ENCODE results near the gene TCF25.
A peak's percentile ranks its signal among the peaks of the same experiment; 100 is the strongest.
"Not testable (repeated sequence)": the region's sequence is repeated elsewhere in the genome, so short reads cannot be mapped to it uniquely, and the experiment has no call there.

The TCF25 gene

GRCh38 chr16:89905511-89906139, 32.2 kb downstream of the TCF25 start:
- DNase-seq (ENCODE audit: low read depth): no peak

DNA sequence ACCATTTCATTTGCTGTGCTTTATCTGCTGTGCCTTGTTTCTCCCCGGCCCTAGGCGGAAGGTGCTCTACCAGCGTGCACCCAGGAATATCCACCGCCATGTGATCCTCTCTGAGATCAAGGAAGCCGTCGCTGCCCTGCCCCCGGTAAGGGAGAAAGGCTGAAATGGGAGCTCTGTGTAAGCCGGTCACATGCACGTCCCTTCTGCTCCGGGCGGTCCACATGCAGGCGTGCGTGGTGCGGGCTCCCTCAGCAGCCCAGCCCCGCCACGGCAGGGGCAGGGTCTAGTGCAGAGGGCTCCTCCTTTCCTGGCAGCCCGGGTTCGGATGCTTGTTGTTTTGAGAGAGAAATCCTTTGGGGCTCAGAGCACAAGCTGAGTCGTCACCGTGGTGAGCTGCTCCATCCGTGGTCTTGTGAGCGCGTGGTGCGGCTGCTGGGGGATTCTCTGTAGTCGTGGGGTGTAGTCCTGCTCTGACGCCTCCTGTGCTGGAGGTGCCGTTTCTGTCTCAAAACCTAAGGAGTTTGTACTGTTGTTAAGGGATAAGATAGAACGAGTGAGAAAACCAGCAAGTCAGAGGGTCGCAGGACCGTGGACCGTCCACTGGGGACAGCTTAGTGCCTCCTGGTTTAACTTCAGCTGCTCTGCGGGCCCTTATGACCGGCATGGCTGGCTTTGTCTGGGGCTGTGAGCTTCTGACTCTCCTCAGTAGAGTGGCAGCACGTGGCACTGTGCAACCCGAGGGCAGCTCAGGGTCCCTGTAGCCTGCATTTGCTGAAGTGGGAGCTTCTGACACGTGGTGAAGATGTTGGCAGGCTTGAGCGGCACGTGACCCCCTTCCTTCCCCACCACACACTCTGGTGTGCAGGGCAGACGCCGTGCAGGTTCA, 33.0 kb downstream of the TCF25 start:
- DNase-seq (ENCODE audit: low read depth): no peak

DNA sequence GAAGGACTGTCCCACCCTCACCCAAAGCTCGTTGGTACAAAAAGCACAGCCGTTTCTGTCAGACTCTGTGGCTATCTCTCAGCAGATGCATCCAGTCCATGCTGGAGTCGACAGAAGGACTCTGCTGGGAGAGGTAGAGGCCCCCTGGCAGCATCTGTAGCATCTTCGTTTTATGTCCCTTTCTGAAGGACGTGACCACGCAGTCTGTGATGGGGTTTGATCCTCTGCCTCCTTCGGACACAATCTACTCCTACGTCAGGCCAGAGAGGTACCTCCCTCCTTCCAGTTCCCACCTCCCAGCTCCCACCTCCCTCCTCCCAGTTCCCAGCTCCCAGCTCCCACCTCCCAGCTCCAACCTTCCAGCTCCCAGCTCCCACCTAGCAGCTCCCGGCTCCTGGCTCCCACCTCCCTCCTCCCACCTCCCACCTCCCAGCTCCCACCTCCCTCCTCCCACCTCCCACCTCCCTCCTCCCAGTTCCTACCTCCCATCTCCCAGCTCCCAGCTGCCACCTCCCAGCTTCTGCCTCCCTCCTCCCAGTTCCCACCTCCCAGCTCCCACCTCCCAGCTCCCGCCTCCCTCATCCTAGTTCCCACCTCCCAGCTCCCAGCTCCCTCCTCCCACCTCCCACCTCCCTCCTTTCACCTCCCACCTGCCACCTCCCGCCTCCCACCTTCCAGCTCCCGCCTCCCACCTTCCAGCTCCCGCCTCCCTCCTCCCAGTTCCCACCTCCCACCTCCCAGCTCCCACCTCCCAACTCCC, 33.8 kb downstream of the TCF25 start:
- DNase-seq (ENCODE audit: low read depth): no peak

DNA sequence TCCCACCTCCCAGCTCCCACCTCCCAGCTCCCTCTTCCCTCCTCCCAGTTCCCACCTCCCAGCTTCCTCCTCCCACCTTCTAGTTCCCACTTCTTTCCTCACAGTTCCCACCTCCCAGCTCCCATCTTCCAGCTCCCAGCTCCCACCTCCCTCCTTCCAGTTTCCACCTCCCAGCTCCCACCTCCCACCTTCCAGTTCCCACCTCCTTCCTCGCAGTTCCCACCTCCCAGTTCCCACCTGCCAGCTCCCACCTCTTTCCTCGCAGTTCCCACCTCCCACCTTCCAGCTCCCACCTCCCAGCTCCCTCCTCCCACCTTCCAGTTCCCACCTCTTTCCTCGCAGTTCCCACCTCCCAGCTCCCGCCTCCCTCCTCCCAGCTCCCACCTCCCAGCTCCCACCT, 34.8 kb downstream of the TCF25 start:
- no peak for DNase-seq (ENCODE audit: low read depth)

DNA sequence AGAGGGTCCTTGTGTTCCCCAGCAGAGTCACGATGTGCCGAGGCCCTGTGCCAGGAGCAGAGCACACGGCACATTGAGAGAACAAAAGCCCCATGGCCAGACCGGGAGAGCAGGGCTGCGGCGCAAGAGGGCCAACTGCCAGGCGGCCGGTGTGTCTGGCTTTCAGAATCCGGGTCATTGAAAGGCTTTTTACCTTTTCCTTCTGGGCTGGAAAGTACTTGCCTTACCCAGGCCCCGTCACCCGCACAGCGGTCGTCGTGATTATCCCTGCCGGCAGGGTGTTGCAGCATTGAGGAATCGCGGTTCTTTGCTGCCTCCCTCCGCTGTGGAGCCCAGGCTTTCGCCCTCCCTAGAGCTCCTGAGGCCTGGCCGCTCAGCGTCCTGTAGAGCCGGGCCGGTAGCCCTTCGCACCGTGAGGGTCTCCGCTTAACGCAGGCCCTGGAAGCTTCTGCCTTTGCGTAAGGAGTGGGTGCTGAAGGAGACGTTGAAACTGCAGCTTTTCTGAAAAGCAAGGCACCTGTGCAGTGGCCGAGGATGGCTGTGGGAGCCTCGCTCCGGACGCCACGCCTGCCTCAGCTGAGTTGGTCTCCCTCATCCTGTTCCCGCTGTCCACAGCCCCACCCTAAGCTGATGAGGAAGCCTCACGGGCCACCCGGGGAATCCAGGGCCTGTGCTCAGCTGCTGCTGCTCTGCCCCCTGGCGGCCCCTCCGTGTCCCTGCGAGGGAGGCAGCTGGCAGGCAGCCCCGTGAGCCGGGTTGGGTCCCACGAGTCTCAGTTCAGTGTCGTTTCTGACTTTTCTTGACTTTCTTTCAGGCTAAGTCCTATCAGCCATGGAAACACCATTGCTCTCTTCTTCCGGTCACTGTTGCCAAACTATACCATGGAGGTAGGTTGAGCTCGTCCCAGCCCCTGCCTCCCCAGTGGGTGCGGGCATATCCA, 36.7 kb downstream of the TCF25 start:
- DNase-seq (ENCODE audit: low read depth): peak; percentile 57

DNA sequence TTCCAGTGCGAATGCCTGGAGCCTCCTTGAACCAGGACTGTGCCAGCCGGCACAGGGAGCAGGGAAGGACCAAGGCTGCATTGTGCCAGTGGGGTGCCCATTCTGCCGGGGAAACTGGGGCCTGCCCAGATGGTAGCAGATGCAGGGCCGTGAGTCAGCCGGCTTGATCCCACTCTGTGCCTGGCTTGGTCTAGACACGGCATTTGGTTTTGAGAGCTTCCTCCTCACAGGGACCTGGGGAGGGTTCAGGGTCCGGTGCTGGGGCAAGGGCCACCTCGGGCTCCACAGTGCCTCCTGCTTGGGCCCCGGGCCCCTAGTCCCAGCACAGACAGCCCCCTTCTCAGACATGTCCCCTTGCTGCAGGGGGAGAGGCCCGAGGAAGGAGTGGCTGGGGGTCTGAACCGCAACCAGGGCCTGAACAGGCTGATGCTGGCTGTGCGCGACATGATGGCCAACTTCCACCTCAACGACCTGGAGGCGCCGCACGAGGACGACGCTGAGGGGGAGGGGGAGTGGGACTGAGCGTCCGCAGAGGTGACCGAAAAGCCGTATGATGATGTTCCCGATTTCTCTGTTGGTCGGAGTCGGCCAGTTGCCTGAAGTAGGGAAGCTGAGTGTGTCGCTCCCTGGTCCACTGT, 37.4 kb downstream of the TCF25 start:
- no peak for DNase-seq (ENCODE audit: low read depth)

GRCh38 chr16:89911375-89911774, 38.0 kb downstream of the TCF25 start:
- no peak for DNase-seq (ENCODE audit: low read depth)

DNA sequence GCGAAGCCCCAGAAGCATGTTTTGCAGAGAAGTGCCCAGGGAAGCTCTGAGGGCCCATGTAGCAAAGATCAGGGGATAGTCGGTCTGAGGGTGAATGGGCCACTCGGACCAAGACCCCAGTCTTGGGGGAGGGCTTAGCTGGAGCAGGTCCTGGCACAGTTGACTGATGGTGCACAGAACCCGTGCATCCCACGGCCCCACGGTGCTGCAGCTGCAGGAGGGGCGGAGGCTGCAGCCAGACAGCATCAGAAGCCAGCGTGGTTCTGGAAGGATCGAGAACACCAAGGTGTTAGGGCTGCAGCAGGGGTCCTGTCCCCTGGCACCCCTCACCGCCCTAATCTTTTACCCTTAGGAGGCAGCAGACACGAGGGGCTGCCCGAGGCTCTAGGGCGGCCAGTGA, 38.8 kb downstream of the TCF25 start:
- no peak for DNase-seq (ENCODE audit: low read depth)

- no peak for DNase-seq (ENCODE audit: low read depth)
These were observed 39.2 kb downstream of the TCF25 start for GRCh38 chr16:89912627-89913026.

- DNase-seq (ENCODE audit: low read depth): no peak
These were observed 40.3 kb downstream of the TCF25 start for GRCh38 chr16:89913408-89914387.

DNA sequence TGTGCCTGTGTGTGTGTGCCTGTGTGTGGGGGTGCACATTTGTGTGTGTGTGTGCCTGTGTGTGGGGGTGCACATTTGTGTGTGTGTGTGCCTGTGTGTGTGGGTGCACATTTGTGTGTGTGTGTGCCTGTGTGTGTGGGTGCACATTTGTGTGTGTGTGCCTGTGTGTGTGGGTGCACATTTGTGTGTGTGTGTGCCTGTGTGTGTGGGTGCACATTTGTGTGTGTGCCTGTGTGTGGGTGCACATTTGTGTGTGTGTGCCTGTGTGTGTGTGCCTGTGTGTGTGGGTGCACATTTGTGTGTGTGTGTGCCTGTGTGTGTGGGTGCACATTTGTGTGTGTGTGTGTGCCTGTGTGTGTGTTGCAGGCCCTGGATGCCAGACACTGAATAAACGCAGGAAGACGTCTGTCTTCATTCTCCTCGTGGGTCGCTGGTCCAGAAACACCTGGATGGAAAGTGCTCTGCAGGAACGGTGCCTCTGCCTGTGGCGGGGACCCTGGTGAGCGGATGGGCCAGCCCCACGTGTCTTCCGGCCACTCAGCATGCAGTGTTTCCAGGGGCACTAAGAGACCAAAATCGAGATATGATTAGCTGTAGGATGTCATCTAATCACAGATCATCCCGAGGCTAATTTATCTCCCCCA, 41.4 kb downstream of the TCF25 start:
- DNase-seq (ENCODE audit: low read depth): not testable (repeated sequence)

DNA sequence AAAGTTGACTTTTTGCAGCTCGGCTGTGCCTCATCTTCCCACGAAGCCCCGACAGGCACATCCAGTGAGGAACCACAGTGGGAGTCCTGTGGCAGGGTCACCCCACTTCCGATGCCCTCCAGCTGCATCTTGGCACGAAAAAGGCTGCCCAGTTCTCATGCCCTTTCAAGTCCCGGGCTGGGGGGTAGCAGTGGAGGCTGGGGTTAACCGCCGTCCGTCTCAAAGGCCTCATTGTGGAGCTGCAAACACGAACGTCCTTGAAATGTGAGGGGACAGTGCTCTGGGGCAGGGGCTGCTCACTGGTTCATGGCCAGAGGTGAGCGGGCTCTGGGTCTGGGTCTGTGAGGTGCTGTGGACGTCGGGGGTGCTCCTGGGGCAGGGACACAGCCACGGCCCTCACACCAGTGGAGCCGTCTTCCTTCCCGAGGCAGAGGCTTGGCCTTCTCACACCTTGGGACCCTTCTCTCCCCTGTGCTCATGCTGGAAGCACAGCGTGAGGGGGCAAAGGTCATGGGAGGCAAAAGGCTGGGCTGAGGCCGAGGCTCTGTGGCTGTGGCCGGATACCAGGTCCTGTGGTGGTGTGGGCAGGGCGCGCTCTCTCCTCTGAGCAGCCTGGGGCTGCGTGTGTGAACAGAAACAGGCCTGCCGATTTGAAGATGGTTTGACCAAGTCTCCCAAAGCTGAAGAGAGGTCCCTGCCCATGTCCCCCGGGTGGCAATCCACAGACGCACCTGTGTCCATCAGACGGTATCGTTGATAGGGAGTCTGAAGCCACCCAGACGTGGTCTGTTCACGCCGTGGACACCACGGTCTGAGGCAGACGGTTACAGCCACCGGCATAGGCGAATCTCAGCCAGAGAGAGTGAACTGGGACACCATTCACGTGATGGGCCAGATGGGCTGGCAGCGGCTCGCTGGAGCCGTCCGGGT, 42.2 kb downstream of the TCF25 start:
- no peak for DNase-seq (ENCODE audit: low read depth)

DNA sequence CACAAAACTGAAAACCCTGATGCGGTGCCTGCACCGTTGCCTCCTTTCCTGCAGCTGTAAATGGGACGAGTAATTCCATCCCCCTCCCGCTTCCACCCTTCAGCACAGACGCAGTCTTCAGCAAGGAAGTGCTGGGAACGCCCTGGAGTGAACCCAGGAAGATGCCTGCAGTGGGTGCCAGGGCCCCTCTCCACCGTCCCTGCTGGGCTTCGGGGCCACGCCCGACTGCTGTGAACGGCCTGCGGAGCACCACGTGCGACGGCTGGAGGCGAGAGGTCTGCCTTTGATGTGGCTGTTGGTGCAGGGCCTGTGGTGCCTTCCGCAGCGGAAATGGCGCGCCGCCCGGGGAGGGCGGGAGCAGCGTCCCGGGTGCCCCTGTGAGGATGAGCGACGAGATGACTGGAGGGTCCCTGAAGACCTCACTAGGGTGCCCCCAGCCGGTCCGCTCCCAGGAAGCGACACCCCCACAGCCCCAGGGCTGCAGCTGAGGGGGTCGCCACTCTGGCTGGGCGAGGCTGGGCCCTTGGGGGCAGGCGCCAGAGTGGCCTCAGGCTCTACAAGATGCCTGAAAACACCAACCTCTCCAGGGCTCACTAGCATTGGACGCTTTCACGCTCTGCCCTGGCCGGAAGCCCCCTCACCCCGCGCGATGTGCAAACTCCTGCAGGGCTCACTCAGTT, 44.5 kb downstream of the TCF25 start:
- DNase-seq (ENCODE audit: low read depth): peak; percentile 48

- no peak for DNase-seq (ENCODE audit: low read depth)
These were observed 45.3 kb downstream of the TCF25 start, which contains the start of gene MC1R for GRCh38 chr16:89918453-89919347. MC1R (plus strand) TSS chr16:89918862; CDS start chr16:89919259, 397 bp downstream.

DNA sequence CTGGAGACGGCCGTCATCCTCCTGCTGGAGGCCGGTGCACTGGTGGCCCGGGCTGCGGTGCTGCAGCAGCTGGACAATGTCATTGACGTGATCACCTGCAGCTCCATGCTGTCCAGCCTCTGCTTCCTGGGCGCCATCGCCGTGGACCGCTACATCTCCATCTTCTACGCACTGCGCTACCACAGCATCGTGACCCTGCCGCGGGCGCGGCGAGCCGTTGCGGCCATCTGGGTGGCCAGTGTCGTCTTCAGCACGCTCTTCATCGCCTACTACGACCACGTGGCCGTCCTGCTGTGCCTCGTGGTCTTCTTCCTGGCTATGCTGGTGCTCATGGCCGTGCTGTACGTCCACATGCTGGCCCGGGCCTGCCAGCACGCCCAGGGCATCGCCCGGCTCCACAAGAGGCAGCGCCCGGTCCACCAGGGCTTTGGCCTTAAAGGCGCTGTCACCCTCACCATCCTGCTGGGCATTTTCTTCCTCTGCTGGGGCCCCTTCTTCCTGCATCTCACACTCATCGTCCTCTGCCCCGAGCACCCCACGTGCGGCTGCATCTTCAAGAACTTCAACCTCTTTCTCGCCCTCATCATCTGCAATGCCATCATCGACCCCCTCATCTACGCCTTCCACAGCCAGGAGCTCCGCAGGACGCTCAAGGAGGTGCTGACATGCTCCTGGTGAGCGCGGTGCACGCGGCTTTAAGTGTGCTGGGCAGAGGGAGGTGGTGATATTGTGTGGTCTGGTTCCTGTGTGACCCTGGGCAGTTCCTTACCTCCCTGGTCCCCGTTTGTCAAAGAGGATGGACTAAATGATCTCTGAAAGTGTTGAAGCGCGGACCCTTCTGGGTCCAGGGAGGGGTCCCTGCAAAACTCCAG, 46.4 kb downstream of the TCF25 start:
- DNase-seq (ENCODE audit: low read depth): no peak

- DNase-seq (ENCODE audit: low read depth): no peak
These were observed 47.3 kb downstream of the TCF25 start for GRCh38 chr16:89920723-89921122.

Measured in activated T-cell treated with anti-CD3 and anti-CD28 coated beads for 1 hour (primary cell).